Astrocyte of the cerebellum (primary cell): ENCODE measurements around the gene ATMIN.

ENCODE experiments used
- DNase-seq: peaks from one replicate; pipeline ENCODE4 v3.0.0-alpha.2; 2011; ENCODE audit warnings: low read depth
- H3K4me3 ChIP-seq: 2 replicates; pipeline ENCODE4 v1.5.1; 2011; ENCODE audit warnings: mild to moderate bottlenecking, low read depth, low read length, moderate library complexity
- in situ Hi-C: cut with HindIII; loops from 2 replicates; pipeline ENCODE4 v1.10.0; 2017; ENCODE audit warnings: low sequenced_read_pairs
- TF ChIP-seq, protein P1 (sequence below): IDR thresholded peaks from 2 replicates; pipeline ENCODE4 v1.5.1; 2012; ENCODE audit warnings: low read length, low read depth, moderate library complexity, mild to moderate bottlenecking; ENCODE audit errors: missing control alignments

ATMIN gene

DNA sequence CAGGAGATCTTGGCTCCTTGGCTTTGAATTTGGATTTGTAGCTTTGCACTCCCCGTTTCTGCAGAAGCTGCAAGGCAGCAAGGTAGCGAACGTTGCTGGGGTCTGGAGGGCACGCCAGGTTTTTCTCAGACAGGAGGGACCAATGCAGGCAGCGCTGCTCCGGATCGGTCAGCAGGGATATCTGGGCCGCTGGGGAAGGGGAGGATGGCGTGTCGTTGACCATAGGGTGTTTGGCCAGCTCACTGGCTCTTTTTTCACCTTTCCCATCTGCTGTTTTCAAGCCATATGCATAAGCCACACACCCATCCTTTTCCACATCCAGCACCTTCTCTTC lies 25.6 kb downstream of the ATMIN start:
- no peak overlapping the region for H3K4me3 ChIP-seq
- no peak for DNase-seq
- TF ChIP-seq, protein P1, sequence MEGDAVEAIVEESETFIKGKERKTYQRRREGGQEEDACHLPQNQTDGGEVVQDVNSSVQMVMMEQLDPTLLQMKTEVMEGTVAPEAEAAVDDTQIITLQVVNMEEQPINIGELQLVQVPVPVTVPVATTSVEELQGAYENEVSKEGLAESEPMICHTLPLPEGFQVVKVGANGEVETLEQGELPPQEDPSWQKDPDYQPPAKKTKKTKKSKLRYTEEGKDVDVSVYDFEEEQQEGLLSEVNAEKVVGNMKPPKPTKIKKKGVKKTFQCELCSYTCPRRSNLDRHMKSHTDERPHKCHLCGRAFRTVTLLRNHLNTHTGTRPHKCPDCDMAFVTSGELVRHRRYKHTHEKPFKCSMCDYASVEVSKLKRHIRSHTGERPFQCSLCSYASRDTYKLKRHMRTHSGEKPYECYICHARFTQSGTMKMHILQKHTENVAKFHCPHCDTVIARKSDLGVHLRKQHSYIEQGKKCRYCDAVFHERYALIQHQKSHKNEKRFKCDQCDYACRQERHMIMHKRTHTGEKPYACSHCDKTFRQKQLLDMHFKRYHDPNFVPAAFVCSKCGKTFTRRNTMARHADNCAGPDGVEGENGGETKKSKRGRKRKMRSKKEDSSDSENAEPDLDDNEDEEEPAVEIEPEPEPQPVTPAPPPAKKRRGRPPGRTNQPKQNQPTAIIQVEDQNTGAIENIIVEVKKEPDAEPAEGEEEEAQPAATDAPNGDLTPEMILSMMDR = no peak
- in situ Hi-C loops = no loop called here

DNA sequence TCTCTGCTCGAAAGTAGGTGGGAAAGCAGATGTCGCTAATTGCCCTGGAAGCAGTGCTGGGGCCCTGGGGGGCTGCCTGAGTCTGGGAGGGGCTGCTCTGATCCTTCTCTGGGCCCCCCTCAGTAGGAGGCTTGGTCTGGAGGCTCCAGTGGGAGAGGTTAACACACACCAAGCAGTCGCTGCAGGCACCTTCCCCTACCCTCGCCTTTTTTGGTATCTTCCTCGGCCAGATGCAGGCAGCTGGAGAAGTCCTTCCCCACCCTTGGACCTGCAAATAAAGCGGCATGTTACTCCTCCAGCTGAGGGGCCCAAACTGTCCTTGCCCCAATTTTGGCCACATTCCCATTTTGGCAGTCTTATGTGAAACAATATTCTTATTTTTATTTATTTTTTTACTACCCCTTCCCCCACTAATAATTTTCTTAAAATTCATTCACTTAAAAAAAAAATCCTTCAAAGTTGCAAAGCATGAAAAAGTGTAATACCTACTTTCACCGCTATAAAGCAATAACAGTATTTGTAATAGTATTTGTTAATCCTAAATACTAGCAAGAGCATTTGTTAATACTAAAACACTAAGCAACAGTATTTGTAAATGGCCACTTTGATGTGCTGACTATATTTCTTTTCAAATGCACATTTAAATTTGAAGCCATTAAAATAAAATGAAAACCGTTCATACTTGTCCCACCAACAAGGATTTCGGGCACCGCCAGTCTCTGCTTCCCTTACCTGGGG lies 26.4 kb downstream of the ATMIN start:
- TF ChIP-seq, protein P1 = no peak
- no peak for DNase-seq
- in situ Hi-C loops = no loop called here
- no peak overlapping the region for H3K4me3 ChIP-seq

DNA sequence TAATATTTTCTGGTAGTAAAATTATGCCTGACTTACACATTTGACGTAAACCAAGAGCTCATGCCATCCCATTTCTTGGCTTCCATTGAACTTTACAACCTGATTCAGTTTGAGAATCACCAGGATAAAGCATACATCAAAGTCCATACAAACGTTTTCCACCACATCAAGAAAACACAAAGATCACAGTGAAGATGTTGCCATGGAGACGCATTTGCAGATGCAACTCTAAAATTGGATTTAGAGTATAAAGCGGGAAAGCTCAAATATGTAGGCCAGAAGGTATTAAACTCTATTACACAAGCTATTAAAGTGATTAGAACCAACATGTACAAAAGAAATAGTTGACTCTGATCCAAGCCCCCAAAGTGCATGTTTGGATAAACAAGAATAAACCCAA lies 31.0 kb downstream of the ATMIN start:
- in situ Hi-C loops = no loop called here
- TF ChIP-seq, protein P1 = no peak
- no peak overlapping the region for H3K4me3 ChIP-seq
- DNase-seq = no peak

- TF ChIP-seq, protein P1 = no peak
- H3K4me3 ChIP-seq = no peak overlapping the region
- in situ Hi-C loops = no loop called here
- no peak for DNase-seq
Observed at GRCh38 chr16:81067166-81067565, 31.5 kb downstream of the ATMIN start.

- in situ Hi-C loops = no loop called here
- H3K4me3 ChIP-seq = no peak overlapping the region
- DNase-seq = no peak
- TF ChIP-seq, protein P1 = no peak
Observed at GRCh38 chr16:81069063-81069462, 33.4 kb downstream of the ATMIN start.

GRCh38 chr16:81070979-81071378 lies 35.3 kb downstream of the ATMIN start:
- TF ChIP-seq, protein P1 = no peak
- H3K4me3 ChIP-seq = no peak overlapping the region
- DNase-seq = no peak
- in situ Hi-C loops = no loop called here
